NCI-H2107 treated with DMSO at 0.1 percent for 48 hours (cell line): ENCODE data around the gene TMEM256.

Source experiments
- DNase-seq: peaks from one replicate; lab custom pipeline; 2025; ENCODE audit not compliant: unreplicated experiment; lab: John Stamatoyannopoulos, UW

The TMEM256 gene

DNA sequence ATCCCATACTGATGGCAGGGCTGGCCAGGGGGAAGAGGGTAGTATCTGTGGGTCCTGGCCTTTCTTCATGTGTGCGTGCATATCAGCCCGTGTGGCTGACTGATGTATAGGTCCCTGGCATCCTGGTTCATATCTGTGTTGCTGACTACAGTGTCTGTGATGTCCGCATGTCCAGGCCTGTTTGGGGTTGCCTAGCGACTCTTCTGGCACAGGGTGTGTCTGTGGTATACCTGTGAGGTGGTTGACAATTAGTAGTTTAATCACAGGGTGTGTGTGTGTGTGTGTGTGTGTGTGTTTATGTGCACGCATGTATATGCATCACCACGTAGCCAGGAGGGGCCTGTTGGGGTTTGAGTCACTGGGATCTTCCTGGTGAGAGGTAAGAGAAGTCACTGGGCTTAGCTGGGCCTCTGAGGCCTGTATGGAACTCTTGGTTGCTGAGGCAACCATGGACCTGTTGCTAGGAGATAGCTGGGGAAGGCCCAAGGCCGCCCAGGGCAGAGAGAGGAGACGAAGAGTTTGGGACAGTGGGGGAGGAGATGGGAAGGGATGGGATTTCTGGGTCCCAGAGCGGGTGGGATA, 49.5 kb downstream of the TMEM256 start:
- DNase-seq = no peak
